ENCODE results near the gene CCDC110.

CCDC110 gene

DNA sequence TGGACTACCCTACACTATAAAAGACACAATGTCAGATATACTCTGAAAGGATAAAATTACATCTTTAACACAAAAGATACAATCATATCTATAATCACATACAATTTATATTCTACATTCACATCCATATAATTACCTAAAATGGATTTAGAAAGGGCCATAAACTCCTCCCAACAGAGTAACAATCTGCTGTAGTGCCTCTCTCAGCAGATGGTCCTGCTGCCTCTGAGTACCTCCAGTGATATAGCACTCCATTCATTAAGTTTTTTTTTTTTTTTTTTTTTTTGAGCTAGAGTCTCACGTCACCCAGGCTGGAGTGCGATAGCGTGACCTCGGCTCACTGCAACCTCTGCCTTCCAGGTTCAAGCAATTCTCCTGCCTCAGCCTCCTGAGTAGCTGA, 67.5 kb downstream of the CCDC110 start:
- Histone ChIP-seq H3K4me1 (ENCODE audit: control insufficient read depth, insufficient read depth, low read length) (no peaks in the 10 kb centered on the region), H3K9ac (ENCODE audit: low read length) (no peak overlapping the region), H3K27me3 (ENCODE audit: control insufficient read depth, insufficient read depth, low read length) (no peaks in the 10 kb centered on the region), H3K4me3 (ENCODE audit: low read length) (no peak overlapping the region), H3K36me3 (ENCODE audit: control insufficient read depth, insufficient read depth, low read length) (peaks cover 10% of the 10 kb centered on the region), H3K27ac (ENCODE audit: low read depth, low read length) (no peak overlapping the region)

DNA sequence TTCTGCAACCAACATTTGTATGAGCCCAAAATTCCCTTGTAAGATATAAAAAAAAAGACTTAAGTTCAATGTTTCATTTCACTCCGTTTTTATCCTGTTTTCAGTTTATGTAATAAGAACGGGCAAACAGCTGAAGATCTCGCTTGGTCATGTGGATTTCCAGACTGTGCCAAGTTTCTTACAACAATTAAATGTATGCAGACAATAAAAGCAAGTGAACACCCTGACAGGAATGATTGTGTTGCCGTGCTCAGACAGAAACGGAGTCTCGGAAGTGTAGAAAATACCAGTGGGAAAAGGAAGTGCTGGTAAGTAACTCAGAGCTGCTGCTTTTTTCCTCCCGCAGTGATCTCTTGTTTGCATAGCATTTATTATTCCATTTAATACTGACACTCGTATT, 72.1 kb downstream of the CCDC110 start:
- H3K4me3 ChIP-seq (ENCODE audit: low read length): no peak overlapping the region
- H3K27ac ChIP-seq (ENCODE audit: low read depth, low read length): no peak overlapping the region
- H3K4me1 ChIP-seq (ENCODE audit: control insufficient read depth, insufficient read depth, low read length): peaks cover 3% of the 10 kb centered on the region
- no peaks in the 10 kb centered on the region for H3K27me3 ChIP-seq (ENCODE audit: control insufficient read depth, insufficient read depth, low read length)
- no peak overlapping the region for H3K9ac ChIP-seq (ENCODE audit: low read length)
- H3K36me3 ChIP-seq (ENCODE audit: control insufficient read depth, insufficient read depth, low read length): peaks cover 3% of the 10 kb centered on the region

DNA sequence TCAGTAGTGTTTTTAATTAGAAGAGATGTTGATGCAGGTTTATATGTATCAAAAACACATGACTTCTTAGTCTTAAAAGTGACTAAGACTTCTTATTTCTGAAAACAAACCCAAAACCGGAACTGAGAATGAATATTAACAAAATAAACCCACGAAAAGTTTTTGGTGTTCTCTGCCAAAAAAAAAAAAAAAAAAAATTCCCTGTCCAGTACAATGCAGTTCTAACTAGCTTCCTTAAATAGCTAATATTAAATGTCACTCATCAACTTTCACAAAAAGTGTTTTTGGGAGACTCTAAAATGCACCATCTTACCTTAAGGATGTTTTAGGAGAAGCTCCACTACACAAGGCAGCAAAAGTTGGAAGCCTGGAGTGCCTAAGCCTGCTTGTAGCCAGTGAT, 72.9 kb downstream of the CCDC110 start:
- Histone ChIP-seq H3K27me3 (ENCODE audit: control insufficient read depth, insufficient read depth, low read length) (no peaks in the 10 kb centered on the region), H3K27ac (ENCODE audit: low read depth, low read length) (no peak overlapping the region), H3K36me3 (ENCODE audit: control insufficient read depth, insufficient read depth, low read length) (peaks cover 3% of the 10 kb centered on the region), H3K4me3 (ENCODE audit: low read length) (no peak overlapping the region), H3K4me1 (ENCODE audit: control insufficient read depth, insufficient read depth, low read length) (peaks cover 3% of the 10 kb centered on the region), H3K9ac (ENCODE audit: low read length) (no peak overlapping the region)

DNA sequence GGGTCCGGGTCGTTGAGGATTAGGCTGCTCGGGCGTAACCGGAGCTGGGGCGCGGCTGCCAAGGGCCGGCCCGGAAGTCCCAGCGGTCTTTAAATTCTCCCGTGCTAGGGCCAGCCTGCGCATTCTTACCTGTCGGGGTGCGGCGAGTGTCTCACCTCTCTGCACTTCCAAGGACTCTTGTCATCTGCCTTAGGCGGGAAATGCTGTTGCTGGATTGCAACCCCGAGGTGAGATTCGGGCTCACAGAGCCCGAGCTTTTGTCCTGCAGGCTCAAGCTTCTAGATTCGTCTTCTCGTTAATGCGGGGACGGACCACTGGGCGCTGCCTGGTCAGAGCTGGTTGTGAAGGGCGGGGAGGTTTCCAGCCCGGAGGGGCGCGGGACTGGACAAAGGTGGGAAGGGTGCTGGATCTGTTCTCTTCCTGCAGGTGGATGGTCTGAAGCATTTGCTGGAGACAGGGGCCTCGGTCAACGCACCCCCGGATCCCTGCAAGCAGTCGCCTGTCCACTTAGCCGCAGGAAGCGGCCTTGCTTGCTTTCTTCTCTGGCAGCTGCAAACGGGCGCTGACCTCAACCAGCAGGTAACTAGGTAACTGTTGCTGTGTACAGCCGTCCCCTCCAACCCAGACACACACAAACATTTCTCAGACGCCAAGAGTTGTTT, 74.7 kb downstream of the CCDC110 start, which contains the start of gene ANKRD37:
Gene ANKRD37, plus strand, starts transcription at position 118 of the 662 bp plus-strand sequence. Its CDS starts 83 bp downstream, at position 201.
- Histone ChIP-seq H3K4me1 (ENCODE audit: control insufficient read depth, insufficient read depth, low read length) (peaks cover 3% of the 10 kb centered on the region), H3K27me3 (ENCODE audit: control insufficient read depth, insufficient read depth, low read length) (no peaks in the 10 kb centered on the region), H3K27ac (ENCODE audit: low read depth, low read length) (peak within 1 kb of the TSS; percentile 96), H3K9ac (ENCODE audit: low read length) (peak within 1 kb of the TSS; percentile 80), H3K4me3 (ENCODE audit: low read length) (peak within 1 kb of the TSS; percentile 82), H3K36me3 (ENCODE audit: control insufficient read depth, insufficient read depth, low read length) (peaks cover 3% of the 10 kb centered on the region)

DNA sequence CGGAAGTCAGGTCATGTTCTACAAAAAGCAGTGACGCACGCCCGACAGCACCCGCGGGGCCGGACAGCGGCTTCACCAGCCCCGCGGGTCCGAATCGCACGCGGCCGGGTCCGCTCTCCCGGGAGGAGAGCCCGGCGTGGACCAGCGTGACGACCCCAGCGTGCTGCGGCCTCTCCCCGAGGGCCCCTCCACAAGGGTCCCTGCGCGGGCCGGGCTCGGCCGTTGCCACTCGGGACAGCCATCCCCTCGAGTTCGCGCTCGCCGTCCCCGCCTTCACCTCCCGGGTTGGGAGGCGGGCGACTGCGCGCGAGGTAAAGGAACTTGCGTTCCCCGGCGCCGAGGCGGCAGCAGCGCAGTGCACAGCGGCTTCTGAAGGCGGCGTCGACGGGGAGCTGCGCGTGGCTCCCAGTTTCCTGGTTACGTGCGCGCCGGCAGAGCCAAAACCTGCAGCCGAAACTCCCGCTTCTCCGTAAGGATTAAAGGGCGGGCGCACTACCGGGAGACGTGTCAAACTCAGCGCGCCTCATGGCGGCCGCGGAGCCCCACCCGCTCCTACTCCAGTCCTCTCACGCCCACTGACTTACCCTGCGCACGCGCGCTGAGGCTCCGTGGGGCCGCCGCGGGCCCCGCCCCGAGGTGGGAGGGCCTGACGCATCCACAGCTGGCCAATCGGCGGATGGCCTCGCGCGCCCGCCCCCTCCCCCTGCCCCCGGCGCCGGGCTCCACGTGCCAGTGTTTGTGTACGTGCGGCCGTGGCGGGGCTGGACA, 75.4 kb downstream of the CCDC110 start:
- peaks cover 3% of the 10 kb centered on the region for H3K4me1 ChIP-seq (ENCODE audit: control insufficient read depth, insufficient read depth, low read length)
- H3K27ac ChIP-seq (ENCODE audit: low read depth, low read length): peak overlapping the region; percentile 96
- H3K36me3 ChIP-seq (ENCODE audit: control insufficient read depth, insufficient read depth, low read length): no peaks in the 10 kb centered on the region

DNA sequence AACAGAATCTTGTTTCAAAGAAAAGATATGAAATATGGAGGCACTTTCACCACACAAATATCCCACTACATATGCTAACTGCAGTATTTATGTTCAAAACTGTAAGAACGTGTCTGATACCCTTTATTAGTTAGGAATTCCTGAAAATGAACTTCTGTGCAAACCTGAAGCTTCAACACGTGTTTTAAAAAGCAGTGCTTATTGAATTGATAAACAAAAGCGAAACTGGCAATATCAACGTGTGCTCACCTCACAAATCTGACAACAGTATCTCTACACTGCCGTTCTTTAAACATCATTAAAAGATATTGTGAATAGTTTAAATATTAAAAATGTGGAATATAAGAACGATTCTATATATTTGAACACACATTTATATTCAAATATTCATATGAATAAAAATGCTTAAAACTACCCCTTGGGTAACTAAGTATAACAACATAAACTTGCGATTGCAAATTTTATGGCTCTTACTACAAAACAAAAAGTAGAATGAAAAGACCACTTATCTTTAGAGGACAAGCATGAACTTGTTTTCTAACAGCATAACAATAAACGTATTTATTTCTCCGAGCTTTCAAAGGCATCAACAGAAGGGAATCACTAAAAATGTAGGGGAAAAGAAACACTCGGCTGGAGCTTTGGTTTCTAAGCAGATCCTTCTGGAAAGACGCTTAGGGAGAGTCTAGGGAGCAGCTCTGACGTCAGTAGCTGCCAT, 76.1 kb downstream of the CCDC110 start, which contains the start of gene LRP2BP:
Gene LRP2BP, minus strand, starts transcription at position 687 of the 718 bp plus-strand sequence. CDS start 17,738 bp downstream, outside the sequence.
- Histone ChIP-seq H3K4me3 (ENCODE audit: low read length) (peak within 1 kb of the TSS; percentile 82), H3K27me3 (ENCODE audit: control insufficient read depth, insufficient read depth, low read length) (no peaks in the 10 kb centered on the region), H3K9ac (ENCODE audit: low read length) (peak within 1 kb of the TSS; percentile 80), H3K4me1 (ENCODE audit: control insufficient read depth, insufficient read depth, low read length) (peaks cover 3% of the 10 kb centered on the region), H3K36me3 (ENCODE audit: control insufficient read depth, insufficient read depth, low read length) (no peaks in the 10 kb centered on the region), H3K27ac (ENCODE audit: low read depth, low read length) (peak within 1 kb of the TSS; percentile 96)

More for the DNA sequence above, 75.4 kb downstream of the CCDC110 start:
- peak overlapping the region; percentile 80 for H3K9ac ChIP-seq (ENCODE audit: low read length)
- no peaks in the 10 kb centered on the region for H3K27me3 ChIP-seq (ENCODE audit: control insufficient read depth, insufficient read depth, low read length)
- H3K4me3 ChIP-seq (ENCODE audit: low read length): peak overlapping the region; percentile 82

Data from rectal smooth muscle tissue (tissue), 1 donor.